Activated effector memory CD4-positive, alpha-beta T cell treated with anti-CD3 and anti-CD28 coated beads, Interleukin-2, amount 50 U/mL, for 16 hours (primary cell): ENCODE results near the gene EIPR1.

Source experiments
- DNase-seq: peaks from one replicate; pipeline ENCODE4 v3.0.0-alpha.2; 2020

The EIPR1 gene

DNA sequence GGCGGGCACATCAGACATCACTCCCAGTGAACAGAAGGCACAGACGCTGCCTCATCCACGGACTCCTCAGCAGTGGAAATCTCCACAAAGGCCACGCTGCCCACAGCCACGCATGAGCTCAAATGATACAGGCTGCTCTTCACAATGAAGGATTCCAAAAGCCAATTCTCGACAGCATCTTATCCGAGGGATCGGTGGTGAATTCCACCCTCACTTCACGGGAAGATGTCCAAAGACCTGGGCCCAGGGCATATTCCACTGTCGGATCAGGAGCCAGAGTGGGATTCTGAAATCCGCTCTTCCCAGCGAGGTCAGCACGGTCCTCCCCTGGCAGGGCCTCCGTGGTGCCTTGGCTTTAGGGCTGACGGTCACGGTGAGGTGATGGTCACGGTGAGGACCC lies 55.8 kb downstream of the EIPR1 start:
- peak; percentile 44 for DNase-seq

DNA sequence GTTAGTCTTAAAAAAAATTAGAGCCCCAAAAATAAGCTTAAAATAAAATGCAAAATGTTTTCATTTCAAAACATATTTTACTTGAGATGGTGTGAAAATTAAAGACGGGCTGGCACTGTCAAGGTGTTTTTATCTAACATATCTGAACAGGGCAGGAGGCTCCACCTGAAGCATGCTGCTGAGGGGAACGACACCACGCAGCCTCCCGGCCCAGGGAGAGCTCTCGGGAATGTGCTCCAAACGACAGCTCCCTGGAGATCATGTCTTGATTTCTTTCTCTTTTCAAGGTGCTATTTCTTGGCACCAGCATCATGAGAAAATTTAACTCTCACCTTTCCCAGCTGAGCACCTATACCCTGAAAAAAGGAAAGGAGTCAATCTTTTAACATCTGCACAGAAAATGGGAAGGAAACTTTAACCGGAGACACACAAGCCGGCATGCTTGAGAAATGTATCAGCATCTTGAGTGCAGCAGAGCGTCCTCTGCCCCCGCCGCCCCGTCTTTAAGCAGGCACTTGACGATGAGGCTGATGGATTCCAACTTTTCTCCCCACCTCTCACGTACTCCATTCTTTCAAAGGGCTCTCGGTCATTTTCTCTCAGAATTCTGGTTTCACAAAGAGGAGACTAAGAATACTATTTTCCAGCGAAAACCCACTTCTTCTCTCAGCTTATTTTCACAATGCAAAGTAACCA lies 56.6 kb downstream of the EIPR1 start:
- peak; percentile 31 for DNase-seq

DNA sequence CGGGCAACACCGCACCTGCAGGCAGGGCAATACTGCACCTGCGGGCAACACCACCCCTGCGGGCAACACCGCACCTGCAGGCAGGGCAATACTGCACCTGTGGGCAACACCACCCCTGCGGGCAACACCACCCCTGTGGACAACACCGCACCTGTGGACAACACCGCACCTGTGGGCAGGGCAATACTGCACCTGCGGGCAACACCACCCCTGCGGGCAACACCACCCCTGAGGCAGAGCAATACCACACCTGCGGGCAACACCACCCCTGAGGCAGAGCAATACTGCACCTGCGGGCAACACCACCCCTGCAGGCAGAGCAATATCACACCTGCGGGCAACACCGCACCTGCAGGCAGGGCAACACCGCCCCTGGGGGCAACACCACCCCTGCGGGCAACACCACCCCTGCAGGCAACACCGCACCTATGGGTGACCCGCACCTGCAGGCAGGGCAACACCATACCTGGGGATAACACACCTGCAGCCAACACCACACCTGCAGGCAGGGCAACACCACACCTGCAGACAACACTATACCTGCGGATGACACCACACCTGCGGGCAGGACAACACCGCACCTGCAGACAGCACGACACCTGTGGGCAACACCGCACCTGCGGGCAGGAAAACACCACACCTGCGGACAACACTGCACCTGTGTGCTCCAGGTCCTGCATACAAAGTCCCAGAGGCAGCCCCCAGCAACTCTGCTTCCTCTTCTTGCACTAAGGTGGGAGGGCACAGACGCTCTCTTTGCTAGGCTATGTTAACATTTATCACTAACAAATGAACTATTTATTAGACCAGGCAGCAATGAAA lies 57.7 kb downstream of the EIPR1 start:
- DNase-seq = peak; percentile 48

DNA sequence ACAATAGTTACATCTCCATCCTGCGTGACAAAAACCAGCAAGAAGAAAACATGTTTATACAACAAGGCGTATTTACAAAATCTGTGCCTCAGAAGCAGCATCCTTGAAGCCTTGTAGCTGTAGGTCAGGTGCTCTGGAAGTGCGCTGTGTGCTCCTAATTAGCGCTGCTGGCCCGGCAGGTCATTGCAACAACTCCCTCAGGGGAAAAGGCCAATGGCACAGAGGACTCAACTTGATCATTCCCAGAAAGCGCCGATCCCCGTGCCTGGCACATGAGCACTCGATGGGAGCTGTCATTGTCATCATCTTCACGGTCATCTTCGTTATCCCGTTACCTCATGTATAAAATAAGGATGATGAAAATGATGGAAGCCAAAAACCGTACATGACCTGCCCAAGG lies 58.5 kb downstream of the EIPR1 start:
- DNase-seq = peak; percentile 10

DNA sequence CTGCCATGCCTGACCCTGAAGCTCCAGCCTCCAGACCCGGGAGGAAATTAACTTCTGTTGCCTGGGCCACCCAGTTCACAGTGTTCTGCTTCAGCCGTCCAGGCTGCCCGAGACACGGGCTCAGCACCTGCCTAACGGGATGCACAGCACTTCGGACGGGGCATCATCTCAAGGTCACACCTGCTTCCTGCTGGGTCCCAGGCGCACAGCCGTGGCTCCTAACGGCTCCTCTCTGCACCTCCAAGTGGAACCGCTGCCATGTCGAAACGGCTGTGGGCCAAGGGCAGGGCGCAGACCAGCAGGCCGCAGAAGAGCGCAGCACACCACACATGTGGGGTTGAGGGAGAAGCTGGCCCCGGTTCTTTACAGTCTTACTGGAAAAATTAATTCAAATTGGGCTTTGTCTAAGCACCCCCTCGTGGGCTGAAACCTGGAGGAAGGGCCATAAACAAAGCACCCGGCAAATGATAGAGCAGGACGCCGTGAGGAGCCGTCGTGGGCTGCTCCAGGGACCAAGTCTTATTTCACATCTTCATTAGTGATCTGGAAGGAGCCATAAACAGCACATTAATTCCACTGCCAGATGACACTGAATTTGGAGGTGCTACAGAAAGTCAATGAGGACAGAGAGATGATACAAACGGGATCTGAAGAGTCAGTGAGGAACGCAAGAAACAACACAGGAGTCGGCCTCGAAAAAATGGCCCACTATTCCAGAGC lies 59.6 kb downstream of the EIPR1 start:
- peak; percentile 53 for DNase-seq

DNA sequence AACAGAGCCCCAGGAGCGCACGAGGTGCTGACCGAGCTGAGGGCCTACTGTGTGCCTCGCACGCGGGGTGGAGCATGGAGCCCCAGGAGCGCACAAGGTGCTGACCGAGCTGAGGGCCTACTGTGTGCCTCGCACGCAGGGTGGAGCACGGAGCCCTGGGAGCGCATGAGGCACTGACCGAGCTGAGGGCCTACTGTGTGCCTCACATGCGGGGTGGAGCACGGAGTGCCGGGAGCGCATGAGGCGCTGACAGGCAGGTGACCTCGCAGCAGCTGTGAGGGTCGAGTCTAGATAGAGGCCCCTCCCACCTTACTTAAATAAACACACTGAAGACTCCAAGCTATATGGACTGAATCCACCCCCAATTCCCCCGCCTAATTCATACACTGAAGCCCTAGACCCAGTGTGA lies 60.3 kb downstream of the EIPR1 start:
- DNase-seq = peak; percentile 36

DNA sequence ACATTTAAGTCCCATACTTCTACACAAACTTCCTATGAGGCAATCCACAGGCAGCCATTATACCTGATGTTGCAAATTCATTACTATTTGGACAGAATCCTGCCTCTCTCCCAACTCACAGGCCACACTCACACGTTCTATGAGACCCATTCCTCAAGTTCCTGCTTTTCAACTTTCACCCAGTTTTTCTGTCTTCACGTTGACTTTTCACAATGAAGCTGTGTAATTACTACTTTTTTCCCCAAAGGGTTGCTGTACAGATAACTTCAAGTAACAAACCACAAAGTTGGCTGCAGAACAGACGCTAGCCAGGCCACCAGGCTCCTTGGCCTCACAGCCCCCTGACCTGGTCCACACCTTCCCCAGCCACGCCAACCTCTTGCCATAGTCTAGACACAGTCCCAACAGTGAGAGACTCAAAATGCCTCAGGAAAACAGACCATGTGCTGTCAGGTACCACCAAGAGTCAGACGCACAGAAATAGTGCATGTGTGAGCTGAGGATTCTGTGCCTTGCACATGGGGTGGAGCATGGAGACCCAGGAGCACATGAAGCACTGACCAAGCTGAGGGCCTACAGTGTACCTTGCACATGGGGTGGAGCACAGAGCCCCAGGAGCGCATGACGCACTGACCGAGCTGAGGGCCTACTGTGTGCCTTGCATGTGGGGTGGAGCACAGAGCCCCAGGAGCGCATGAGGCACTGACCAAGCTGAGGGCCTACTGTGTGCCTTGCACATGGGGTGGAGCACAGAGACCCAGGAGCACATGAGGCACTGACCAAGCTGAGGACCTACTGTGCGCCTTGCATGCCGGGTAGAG lies 61.0 kb downstream of the EIPR1 start:
- DNase-seq = peak; percentile 22

DNA sequence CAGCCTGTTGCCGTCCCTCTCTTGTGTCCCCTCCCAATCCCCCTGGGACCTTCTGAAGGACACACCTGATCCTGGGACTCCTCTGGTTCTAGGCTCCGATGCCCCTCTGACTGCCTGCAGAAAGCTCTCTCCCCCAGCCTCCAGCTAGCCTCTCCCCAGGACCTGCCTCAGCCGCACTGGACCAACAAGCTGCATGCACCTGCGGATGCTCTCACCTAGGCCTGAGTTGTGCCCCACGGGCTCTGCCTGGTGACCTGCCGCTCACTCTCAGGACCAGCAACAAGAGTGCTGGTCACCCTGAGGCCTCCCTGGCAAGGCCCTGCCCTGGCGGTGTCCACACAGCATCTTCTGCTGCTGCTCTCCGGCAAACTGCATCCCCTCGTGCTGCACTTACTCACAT lies 63.0 kb downstream of the EIPR1 start:
- DNase-seq = peak; percentile 55

DNA sequence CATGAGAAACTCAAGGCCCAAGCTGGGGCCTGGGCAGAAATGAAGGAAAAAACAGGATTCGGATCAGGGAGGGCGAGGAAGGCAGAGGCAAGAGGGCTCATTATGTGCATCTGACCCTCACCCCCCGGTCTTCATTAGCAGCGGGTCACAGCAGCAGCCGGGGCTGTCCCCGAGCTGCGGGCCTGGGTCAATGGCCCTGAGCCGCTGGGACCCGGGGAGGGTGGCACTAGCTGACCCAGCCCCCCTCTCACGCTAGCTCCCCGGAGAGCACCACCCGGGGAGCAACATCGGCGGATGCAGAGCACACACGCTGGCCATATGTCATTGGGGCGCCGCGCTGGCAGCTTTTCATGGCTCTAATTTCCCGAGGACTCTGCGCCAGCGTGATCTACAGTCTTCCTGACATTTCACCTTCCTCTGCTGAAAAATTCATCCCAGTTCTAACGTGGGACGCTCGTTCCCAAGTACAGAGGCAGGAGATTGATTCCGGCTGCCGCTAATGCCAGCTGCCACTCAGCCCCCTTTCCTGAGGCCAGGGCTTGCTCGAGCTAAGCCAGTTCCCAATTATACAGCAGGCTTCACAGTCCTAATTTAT lies 63.7 kb downstream of the EIPR1 start:
- DNase-seq = peak; percentile 48

DNA sequence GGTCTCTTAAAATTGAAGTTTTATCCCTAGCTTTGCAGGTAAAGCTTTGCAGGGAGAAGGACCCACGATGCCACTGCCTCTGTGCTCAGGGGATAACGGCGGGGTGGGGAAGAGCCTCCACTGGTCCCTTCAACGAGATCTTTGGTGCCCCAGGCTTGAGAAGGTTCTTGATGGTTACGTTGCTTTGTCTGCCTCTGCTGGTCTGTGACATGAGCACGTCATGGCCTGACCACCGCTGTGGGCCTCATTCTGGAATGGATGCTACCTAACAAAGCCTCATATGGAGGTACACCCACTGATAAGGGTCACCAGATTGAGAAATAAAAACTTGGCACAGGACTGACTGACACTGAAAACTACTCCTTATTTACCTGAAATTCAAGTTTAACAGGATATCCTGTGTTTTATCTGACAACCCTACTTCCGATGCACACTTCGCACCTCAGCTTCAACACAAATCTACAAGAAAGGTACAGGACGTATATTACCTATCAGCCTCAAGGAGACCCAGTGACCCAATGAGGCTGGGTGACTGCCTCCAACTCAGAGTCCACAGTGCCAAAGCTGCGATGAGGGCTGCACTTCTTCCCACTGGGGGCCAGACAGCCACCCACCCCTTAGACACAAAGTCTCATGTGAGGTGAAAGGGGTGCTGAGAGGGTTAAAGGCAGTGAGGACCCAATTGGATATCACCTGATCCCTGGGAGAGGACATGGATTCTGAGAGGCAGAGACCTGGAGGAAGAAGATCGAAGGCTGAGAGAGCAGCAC lies 64.9 kb downstream of the EIPR1 start:
- DNase-seq = no peak

DNA sequence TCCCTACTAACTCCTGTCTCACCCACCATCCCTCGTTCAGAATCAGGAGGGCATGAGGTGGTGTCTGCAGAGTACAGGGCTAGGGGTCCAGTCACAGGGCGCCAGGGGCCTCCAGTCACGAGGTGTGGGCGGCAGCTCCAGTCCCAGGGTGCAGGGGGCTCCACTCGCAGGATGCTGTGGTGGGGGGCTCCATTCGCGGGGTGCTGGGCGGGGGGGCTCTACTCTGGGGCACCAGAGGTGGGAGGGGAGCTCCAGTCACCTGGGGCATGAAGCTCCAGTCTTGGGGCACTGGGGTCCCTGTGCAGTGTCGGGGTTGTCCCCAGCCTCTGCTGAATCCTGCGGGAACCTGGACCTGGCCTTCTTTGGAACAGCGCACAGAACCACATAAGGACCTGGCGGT lies 66.0 kb downstream of the EIPR1 start:
- no peak for DNase-seq

DNA sequence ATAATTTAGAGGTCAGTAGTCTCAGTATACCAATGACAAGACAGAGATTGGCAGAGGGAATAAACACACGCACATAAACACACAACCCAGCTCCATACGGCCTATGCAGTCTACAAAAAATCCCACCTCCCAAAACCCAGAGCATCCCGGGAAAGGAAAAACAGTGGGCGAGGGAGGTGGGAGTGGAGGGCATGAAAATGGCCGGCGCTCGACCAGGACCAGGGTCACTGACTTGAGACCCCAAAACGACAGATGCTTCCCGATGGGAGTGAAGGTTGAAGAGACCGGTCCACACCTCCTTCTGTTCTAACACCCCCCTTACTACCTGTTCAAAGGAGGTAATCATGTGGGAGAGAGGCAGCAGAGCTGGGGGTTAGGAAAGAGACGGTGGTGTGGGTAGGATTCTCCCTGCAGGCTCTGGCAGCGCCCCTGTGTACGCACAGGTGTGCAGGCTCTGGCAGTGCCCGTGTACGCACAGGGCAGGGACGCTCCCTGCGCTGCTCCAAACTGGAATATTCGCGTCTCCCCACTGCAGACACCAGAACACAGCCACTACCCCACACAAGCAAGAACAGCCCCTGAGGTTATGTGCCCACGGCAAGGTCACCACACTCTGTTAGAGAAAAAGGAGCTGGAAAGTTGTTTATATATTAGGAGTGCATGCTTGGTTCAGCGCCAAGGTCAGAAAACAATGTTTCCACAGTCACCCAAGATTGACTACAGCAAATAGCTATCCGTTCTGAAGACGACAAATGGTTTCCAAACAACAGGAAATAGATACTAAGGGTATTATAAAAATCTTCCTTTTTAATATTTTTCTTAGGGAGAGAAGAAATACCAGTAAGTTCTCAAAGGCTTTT lies 67.9 kb downstream of the EIPR1 start:
- DNase-seq = no peak

DNA sequence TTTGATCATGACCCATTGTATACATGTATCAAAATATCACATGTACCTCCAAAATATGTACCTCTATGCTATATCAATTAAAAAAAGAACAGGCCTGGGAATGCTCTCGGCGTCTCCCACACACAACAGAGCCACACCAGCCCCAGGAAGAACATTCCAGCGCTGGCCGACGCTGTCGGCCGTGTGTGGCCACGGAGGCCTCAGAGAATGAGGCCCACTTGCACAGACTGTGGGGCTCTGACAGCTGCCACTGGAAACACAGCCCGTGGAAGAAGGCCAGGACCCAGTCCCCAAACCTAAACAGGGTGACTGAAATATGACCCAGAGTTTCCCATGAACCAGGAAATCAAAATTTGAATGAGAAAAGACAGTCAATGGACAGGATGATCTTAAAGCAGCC lies 69.7 kb downstream of the EIPR1 start:
- no peak for DNase-seq

DNA sequence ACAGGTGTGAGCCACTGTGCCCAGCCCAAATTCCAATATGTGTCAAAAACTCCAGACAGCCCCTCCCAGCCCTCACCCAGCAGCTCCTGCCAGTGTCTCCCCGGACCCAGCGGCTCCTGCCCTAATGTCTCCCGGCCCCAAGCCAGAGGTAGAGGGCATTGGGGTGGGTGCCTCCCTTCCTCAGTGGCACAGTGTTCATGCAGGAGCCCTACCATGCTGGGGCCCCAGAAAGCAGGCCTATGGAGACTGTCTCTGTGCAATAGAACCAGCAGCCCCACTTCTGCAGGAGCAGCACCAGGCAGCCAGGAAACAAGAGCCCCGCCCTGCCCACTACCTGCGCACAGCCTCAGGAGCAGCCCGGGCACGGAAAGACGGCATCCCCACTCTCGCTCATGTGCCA lies 70.4 kb downstream of the EIPR1 start:
- DNase-seq = no peak

DNA sequence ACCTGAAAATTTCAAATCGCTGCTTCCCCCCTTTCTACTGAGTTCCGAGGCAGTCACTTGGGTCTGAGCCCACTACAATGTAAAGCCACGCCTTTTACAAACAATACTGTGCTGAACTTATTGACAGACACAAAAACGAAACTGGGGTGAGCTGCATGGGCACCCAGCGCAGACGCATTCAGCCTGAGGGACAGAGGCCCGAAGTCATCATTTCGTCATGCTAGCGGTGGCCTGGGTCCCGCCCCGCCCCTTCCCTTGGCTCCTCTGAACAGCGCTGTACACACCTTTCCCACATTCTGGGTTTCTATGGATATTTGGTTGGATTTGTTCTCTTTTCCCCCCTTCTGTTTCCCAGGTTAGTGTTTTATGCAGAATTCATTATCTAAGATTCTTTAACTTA lies 71.7 kb downstream of the EIPR1 start:
- DNase-seq = no peak

DNA sequence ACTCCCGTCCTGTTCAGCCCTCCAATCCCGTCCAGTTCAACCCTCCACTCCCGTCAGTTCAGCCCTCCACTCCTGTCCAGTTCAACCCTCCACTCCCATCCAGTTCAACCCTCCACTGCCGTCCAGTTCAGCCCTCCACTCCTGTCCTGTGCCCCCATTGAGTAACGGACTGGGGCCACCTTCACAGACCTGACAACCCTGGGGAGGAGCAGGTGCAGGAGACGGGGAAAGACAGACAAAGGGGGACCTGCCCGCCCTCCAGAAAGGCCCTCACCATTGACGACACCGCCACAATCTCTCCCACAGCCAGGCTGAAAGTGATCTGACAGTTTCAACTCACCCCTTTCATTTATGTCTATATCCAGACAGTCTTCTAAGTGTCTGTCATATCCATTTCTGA lies 72.2 kb downstream of the EIPR1 start:
- DNase-seq = no peak

DNA sequence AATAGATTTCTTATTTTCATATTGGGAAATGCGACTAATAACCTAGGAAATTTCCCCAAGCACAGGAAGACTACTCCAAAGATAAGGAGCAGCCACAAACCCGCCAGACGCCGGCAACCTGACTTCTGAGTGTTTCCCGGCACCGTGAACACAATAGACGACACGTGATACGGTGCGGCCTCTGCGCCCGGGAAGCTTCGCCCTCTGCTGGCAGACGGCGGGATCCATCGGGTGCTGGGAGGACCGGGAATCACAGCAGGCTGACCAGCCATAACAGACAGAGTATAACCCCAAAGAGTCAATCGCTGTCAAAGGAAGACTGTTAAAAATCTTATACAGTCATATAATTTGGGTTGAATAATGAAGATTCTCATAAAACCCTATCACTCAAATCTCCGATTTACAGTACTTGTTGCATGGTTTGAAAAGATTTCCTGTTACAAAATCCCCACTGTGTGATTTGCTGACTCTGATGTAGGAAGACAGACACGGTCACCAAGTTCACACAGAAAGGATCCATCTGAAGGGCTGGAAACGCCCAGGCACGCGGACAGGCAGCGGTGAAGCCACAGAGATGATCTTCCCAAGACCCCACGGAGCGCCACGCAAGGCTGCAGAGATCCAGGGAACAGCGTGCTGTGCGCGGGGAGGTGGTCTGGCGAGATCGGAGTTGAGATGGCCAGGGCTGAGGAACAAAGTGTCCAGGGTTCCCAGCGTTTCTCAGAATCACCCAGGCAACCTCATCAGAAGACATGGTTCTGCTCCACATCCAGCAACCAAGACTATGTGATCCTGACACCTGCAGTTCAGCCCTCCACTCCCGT lies 73.8 kb downstream of the EIPR1 start:
- DNase-seq = peak; percentile 92

DNA sequence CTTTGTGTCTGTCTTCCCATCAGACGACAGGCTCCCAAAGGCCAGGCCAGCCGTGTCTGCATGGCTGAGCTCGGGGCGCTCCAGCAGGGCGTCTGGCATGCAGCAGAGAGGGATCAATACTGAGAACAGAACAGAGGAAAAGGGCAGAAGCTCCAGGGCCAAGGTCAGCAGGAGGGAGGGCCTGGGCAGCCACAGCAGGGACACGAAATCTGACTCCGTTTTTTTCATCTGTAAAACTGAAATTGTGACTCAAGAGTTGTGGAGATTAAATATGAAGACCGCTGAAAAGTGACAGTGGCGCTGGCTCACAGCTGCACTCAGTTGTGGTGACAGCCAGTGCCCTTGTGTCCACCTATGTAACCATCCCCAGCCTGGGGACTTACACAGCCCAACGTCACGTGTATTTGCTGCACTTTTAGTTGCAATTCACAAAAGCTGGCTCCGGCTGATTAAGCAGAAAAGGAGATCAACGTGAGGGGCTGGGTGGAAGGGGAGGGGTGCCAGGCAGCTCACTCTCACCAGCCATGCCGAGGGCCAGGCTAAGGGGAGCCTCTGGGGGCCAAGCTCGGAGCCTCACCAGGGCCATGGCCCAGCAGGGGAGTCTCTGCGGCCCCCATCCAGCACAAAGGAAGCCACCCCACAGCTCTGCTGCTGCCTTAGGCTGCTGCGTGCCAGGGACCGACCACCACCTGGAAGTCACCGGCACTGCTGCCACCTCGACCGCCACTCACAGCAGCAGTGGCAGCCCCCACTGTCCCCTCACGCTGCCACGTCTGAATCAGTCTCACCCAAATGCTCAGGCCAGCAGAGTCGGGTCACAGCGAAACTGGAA lies 74.7 kb downstream of the EIPR1 start:
- no peak for DNase-seq

DNA sequence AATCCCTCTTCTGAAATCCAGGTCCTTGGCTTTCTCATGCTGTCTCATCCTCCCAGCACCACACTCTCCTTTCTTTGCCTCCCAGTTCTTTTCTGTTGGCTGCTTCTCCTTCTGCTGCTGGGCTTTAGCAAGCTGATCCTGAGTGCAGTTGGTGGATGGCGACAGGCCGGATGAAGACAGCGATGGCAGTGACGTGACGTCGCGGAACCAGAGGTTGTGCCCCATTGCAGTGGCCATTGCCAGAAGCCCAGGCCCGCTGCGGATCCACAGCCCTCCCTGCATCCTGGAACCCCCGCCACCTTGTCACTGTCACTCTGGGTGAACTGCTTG lies 75.2 kb downstream of the EIPR1 start:
- DNase-seq = no peak
